Thyroid gland (tissue), 4 donors: ENCODE results near the gene CES5A. TPM values are rescaled to one million over a fixed set of nuclear protein-coding genes. Genes with fewer than 3 reads are reported as not detected.

Experiments
- DNase-seq, 2 donors: peaks; one replicate each; pipeline ENCODE4 v3.0.0-alpha.2; 2019
- H3K27ac ChIP-seq, 3 donors: fragments of 200-600 bp; sonication (generic); 1 replicate in 2 of 3; 2 replicates in 1 of 3; pipeline ENCODE4 v1.5.1; 2016 to 2019; ENCODE audit warnings: mild to moderate bottlenecking in 1 of 3, moderate library complexity in 1 of 3
- H3K27me3 ChIP-seq: fragments of 200-600 bp; sonication (generic); one replicate; pipeline ENCODE4 v1.5.1; 2019
- H3K36me3 ChIP-seq, 2 donors: fragments of 200-600 bp; sonication (generic); one replicate each; pipeline ENCODE4 v1.5.1; 2016 to 2019
- H3K4me1 ChIP-seq, 2 donors: fragments of 200-600 bp; sonication (generic); one replicate each; pipeline ENCODE4 v1.5.1; 2017 to 2019
- H3K4me3 ChIP-seq, 3 donors: fragments of 200-600 bp; sonication (generic); replicated peaks in 1 of 3; 1 replicate in 2 of 3; 2 replicates in 1 of 3; pipeline ENCODE4 v1.5.1; 2016; ENCODE audit warnings: mild to moderate bottlenecking in 1 of 3
- H3K9me3 ChIP-seq: fragments of 200-600 bp; sonication (generic); one replicate; pipeline ENCODE4 v1.5.1; 2017
- CTCF ChIP-seq, 6 experiments: fragments of 200-600 bp in 3 of 6; fragments of 450-650 bp in 3 of 6; sonication (generic) in 3 of 6; IDR thresholded peaks; one replicate each; pipeline ENCODE4 v1.5.1; 2016 to 2019; ENCODE audit warnings: antibody characterized with exemption in 6 of 6, mild to moderate bottlenecking in 2 of 6, inconsistent platforms in 1 of 6, moderate library complexity in 1 of 6
- POLR2A ChIP-seq, 2 donors: fragments of 450-650 bp; IDR thresholded peaks; one replicate each; pipeline ENCODE4 v1.6.1; 2017; ENCODE audit warnings: antibody characterized with exemption in 2 of 2, mild to moderate bottlenecking in 2 of 2, moderate library complexity in 1 of 2
- WGBS, 2 donors: methylation state at CpG; one replicate each; pipeline ENCODE4 v1.1.5; 2017; 5-methylcytosine and 5-hydroxymethylcytosine counted together
- intact Hi-C: fragments of 100-400 bp; cut with DNase I; formaldehyde crosslinking; loops from one replicate; pipeline ENCODE4 v1.15.1; 2023
- total RNA-seq, 4 donors: library from RNA; depleted of rRNA; stranded (reverse); fragments of >200 nt; gene quantifications; one replicate each; pipeline ENCODE4 v1.2.3, GENCODE V29; 2016

The CES5A gene
- total RNA-seq, 4 donors from 2014 or later: not detected

GRCh38 chr16:55900616-55901393 lies 25.6 kb upstream of the CES5A start:
- H3K36me3 ChIP-seq: no peaks in the 10 kb centered on the region
- intact Hi-C loops: no loop called here
- H3K27me3 ChIP-seq: no peaks in the 10 kb centered on the region
- no peaks in the 10 kb centered on the region for H3K9me3 ChIP-seq
- no peak for DNase-seq
- WGBS, 2 donors: 65 to 72% methylated on average over 5 of the region's 5 CpGs
- peaks cover 0 to 3% of the 10 kb centered on the region in 2 donors for H3K4me1 ChIP-seq
- no peak overlapping the region for H3K27ac ChIP-seq
- TF ChIP-seq POLR2A (IDR thresholded peaks at IDR 0.05) (no peak), CTCF (IDR thresholded peaks at IDR 0.05) (no peak)
- H3K4me3 ChIP-seq: no peak overlapping the region

GRCh38 chr16:55899857-55900256 lies 24.7 kb upstream of the CES5A start:
- no peak overlapping the region for H3K4me3 ChIP-seq
- TF ChIP-seq POLR2A (IDR thresholded peaks at IDR 0.05) (no peak), CTCF (IDR thresholded peaks at IDR 0.05) (no peak)
- H3K9me3 ChIP-seq: no peaks in the 10 kb centered on the region
- DNase-seq: no peak
- H3K27ac ChIP-seq: no peak overlapping the region
- H3K27me3 ChIP-seq: no peaks in the 10 kb centered on the region
- WGBS, 2 donors: 55 to 71% methylated on average over 3 of the region's 3 CpGs
- no peaks in the 10 kb centered on the region for H3K36me3 ChIP-seq
- peaks cover 0 to 3% of the 10 kb centered on the region in 2 donors for H3K4me1 ChIP-seq
- intact Hi-C loops: no loop called here

- TF ChIP-seq CTCF (IDR thresholded peaks at IDR 0.05) (no peak), POLR2A (IDR thresholded peaks at IDR 0.05) (no peak)
- Histone ChIP-seq H3K36me3 (no peaks in the 10 kb centered on the region), H3K27me3 (no peaks in the 10 kb centered on the region), H3K4me3 (no peak overlapping the region), H3K9me3 (no peaks in the 10 kb centered on the region), H3K4me1 (peaks cover 0 to 3% of the 10 kb centered on the region in 2 donors), H3K27ac (no peak overlapping the region)
- no peak for DNase-seq
- intact Hi-C loops: no loop called here
- WGBS, 2 donors: 90 to 94% methylated on average over 1 of the region's 1 CpG
Observed at GRCh38 chr16:55898592-55898991, 23.4 kb upstream of the CES5A start.

GRCh38 chr16:55892821-55893220 lies 17.6 kb upstream of the CES5A start:
- intact Hi-C loops: no loop called here
- Histone ChIP-seq H3K4me1 (no peaks in the 10 kb centered on the region), H3K27me3 (no peaks in the 10 kb centered on the region), H3K27ac (no peak overlapping the region), H3K4me3 (no peak overlapping the region), H3K9me3 (no peaks in the 10 kb centered on the region), H3K36me3 (no peaks in the 10 kb centered on the region)
- WGBS, 2 donors: 72 to 97% methylated on average over 2 of the region's 2 CpGs
- TF ChIP-seq POLR2A (IDR thresholded peaks at IDR 0.05) (no peak), CTCF (IDR thresholded peaks at IDR 0.05) (no peak)
- no peak for DNase-seq

- WGBS, 2 donors: 72 to 81% methylated on average over 2 of the region's 2 CpGs
- no peaks in the 10 kb centered on the region for H3K9me3 ChIP-seq
- intact Hi-C loops: no loop called here
- DNase-seq: no peak
- H3K4me1 ChIP-seq: no peaks in the 10 kb centered on the region
- no peak overlapping the region for H3K27ac ChIP-seq
- H3K36me3 ChIP-seq: no peaks in the 10 kb centered on the region
- H3K27me3 ChIP-seq: no peaks in the 10 kb centered on the region
- TF ChIP-seq CTCF (IDR thresholded peaks at IDR 0.05) (no peak), POLR2A (IDR thresholded peaks at IDR 0.05) (no peak)
- no peak overlapping the region for H3K4me3 ChIP-seq
Observed at GRCh38 chr16:55889518-55889917, 14.3 kb upstream of the CES5A start.
